Measurements from ENCODE around the gene PTPRN2.

The PTPRN2 gene

GRCh38 chr7:157585113-157585861 is 1002.3 kb downstream of the PTPRN2 start:
- FAIRE-seq: no peak
- DNase-seq (ENCODE audit: low spot score): no peak

GRCh38 chr7:157584420-157584819 is 1003.2 kb downstream of the PTPRN2 start:
- no peak for FAIRE-seq
- no peak for DNase-seq (ENCODE audit: low spot score)

DNA sequence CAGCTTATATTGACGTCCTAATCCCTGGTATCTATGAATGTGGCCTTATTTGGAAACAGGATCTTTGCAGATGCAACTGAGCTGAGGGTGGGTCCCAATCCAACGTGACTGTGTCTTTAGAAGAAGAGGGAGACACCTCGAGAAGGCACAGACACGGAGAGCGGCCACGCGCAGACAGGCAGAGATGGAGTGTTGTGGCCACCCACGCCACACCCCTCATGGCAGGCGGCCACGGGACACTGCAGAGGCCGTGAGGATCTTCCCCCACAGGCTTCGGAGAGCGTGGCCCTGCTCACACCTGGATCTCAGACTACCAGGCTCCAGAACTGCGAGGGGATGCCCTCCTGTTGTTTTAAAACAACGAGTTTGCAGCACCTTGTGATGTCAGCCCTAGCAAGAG is 1005.9 kb downstream of the PTPRN2 start:
- DNase-seq (ENCODE audit: low spot score) (no peak), FAIRE-seq (no peak)

- DNase-seq (ENCODE audit: low spot score): no peak
- no peak for FAIRE-seq
Measured at GRCh38 chr7:157580324-157580723, 1007.3 kb downstream of the PTPRN2 start.

GRCh38 chr7:157579425-157579824 is 1008.2 kb downstream of the PTPRN2 start:
- DNase-seq (ENCODE audit: low spot score) (no peak), FAIRE-seq (no peak)

GRCh38 chr7:157577796-157578339 is 1009.8 kb downstream of the PTPRN2 start:
- DNase-seq (ENCODE audit: low spot score) (no peak), FAIRE-seq (no peak)

DNA sequence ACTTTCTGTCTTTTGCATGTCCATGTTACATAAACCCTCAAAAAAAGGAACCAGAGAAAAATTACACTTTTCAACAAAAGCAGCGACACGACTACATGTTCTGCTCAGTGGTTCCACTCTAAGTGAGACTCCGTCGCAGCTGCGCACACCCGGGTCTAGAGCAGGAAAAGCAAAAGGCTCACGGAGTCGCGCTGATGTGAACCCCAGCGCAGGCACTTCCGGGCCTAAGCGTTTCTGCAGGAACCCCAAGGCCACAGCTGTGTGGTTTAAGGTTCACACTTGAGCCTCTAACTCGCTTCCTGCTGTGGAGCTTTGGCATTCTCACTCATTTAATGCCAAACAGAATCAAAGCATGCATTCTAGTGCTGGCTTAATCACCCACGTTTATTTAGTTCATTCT is 1010.6 kb downstream of the PTPRN2 start:
- no peak for FAIRE-seq
- DNase-seq (ENCODE audit: low spot score): no peak

DNA sequence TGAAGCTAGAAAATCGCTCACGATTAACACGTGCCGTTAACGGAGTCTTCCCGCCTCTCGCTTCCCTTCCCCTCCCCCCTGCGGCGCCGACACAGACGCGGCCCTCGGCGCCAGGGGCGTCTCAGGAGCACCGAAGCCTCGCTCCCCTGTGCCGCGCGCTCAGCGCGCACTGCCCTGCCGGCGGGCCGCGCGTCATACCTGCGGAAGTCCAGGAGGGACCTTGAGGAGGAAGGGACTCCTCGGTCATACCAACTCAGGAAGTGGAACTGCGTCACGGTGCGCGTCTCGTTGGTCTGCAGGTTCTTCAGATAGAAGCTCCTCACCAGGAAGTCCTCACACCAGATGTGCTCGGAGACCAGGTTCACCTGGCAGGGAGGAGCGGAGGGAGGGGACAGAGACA is 1011.2 kb downstream of the PTPRN2 start:
- DNase-seq (ENCODE audit: low spot score) (peak; percentile 54), FAIRE-seq (no peak)

DNA sequence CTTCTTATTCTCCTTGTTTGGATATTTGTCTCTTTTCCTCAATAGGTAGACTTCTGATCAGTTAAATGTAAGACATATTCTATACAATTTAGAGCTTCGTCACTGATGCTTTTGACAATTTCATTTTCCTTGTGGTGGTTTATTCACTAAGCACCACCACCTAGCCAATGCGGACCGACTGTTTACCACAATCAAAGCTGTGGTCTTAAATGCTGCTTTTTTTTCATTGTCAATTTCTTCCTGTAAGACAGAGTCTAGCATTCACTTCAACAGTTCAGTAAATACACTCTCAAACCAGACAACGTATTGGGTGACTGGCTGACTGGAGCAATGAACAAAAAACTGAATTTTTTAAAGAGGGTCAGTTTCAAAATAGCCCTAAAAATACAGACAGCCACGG is 1011.8 kb downstream of the PTPRN2 start:
- no peak for DNase-seq (ENCODE audit: low spot score)
- FAIRE-seq: no peak

GRCh38 chr7:157574914-157575586 is 1012.6 kb downstream of the PTPRN2 start:
- DNase-seq (ENCODE audit: low spot score) (no peak), FAIRE-seq (no peak)

DNA sequence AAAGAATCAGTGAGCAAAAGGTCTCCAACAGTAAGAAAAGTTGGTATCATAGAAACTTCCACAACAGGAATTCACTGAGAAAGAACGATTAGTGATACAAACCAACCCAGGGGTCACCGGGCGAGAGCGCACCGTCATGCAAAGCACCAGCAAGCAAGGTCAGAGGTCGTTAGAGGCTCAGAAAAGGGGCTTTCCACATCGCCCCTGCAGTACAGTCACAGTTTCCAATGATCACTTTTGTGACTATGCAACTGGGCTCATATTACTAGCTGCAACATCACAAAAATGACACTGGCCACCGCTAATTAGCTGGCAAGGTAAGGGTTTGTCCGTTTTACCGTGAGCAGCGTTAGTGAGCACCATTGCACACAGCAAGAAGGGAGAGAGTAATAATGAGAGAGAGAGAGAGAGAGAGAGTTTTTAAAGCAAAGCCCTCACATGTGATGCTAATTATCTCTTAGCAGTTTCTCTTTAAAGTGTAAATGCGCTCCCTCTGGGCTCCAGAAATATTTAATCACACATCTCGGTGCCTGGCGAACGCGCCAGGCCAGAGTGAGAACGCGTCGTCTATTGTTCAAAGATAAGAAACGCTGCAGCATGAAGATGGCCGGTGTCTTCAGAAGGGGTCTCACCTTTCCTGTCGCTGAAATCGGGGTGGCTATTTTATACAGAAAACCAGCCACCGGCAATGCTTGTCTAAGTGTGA is 1013.4 kb downstream of the PTPRN2 start:
- DNase-seq (ENCODE audit: low spot score) (no peak), FAIRE-seq (no peak)

DNA sequence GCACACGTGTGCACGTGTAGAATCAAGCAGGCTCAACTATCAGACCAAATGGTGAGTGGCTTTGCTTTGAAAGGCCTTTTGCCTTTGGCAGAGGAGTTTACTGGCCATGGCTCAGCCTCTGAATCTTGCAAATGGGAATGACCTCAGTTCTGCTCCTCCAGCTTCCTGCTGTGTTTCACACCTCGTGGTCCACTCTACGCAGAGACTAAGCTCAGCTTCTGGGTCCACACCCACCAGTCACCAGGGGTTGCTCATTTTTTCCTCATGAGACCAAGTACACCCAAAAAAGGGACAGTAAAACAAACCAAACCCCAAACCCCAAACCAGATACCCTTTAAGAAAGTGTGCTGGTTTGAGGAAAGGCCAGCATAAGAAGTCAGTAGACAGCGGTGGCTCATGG is 1014.4 kb downstream of the PTPRN2 start:
- DNase-seq (ENCODE audit: low spot score) (no peak), FAIRE-seq (no peak)

GRCh38 chr7:157572622-157573021 is 1015.0 kb downstream of the PTPRN2 start:
- DNase-seq (ENCODE audit: low spot score) (no peak), FAIRE-seq (no peak)

GRCh38 chr7:157570531-157571200 is 1017.0 kb downstream of the PTPRN2 start:
- peak; percentile 26 for DNase-seq (ENCODE audit: low spot score)
- FAIRE-seq: no peak

GRCh38 chr7:157569967-157570366 is 1017.7 kb downstream of the PTPRN2 start:
- no peak for DNase-seq (ENCODE audit: low spot score)
- no peak for FAIRE-seq

DNA sequence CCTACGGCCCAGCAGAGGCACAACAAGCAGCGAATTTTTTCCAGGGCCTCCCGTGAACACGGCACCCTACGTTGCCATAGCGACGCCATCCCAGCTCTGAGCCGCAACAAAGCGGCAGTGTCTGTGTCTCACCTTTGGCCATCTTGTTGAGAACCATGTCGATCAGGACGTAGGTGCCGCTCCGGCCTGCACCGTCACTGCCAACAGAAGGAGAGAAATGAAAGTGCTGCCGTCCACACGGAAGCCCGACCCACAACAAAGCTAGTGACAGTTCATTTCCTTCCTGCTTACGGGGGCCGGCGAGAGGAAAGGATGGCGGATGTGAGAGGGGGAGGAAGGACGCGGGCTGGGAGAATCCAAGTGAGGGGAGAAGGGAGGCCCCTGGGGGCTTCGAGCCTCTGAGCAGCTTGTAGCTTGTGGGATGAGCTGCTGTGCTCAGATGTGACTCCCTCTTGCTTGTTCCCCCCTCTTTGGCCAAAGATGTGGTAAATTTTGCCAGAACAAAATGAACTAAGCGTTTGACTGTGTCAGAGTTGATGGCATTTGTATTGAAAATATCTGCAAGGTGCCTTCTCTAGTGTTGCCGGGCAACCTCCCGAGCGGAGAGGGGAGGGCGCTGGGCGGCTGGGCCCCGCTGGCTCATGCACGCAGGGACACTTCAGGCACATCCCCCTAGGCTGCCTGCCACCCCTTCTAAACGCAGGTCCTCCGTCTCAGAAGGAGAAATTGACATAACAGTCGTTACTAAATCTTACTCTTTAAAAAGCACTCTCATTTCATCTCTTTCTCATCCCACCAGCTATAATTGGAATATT is 1018.6 kb downstream of the PTPRN2 start:
- FAIRE-seq (peak; percentile 13), DNase-seq (ENCODE audit: low spot score) (peak; percentile 16)

DNA sequence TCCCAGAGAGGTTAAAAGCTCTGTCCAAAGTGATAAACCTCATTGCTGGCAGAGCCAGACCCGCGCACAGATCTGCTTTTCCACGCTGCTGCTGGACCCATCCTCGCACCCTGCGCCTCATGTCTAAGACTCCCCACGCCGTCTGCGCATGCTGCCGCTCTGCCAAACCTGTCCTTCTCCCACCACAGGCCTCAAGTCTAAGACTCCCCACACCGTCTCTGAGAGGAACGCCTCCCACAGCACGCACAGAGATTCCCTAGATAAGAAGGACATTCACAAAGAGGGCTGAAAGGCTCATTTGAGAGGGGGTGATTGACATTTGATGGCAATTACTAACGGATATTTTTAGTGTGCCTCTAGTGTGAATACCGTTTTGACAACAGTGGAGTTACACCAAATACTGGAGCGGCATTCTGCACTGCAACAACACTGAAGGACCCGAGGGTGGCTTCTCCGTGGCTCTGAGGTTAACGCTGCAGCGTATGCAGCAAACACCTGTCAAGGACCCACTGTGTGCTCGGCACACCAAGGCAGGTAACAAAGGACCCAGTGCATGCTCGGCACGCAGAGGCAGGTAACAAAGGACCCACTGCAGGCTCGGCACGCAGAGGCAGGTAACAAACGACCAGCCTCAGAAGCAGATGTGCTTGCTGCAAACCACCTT is 1019.4 kb downstream of the PTPRN2 start:
- FAIRE-seq: no peak
- DNase-seq (ENCODE audit: low spot score): no peak

DNA sequence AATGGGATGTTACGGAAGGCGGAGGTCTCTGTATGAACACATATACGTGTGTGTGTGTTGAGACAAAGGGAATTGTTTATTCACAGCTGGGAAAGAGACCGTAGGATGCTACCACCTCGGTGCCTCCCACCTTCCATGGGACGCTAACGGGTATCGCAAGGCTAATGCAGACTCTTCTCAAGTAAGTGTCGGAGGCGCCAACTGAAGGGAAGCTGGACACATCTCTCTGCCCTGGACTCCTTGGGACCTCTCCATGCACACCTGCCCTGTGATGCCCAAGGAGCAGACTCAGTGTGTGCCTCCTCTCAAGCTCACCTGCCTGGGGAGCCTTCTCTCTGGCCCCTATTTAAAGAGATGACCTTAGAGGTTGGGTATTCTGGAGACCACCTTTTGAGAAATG is 1020.0 kb downstream of the PTPRN2 start:
- FAIRE-seq: no peak
- DNase-seq (ENCODE audit: low spot score): no peak

DNA sequence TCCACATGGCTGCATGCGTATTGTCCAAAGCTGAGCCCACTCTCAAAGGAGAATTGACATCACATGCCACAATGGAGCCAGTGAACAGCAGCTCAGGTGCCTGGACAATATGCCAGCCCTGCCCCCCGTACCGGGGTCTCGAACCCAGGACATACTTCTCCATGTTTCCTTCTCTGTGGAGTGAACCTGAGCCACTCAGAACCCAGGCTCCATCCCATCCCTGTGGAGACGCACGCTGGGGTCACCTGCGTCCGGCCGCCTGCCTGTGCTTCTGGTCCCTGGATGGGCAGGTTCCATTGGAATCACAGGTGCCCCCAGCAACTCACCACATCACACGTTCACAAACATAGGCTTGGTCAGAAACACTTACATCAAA is 1021.0 kb downstream of the PTPRN2 start:
- DNase-seq (ENCODE audit: low spot score) (no peak), FAIRE-seq (no peak)

- no peak for DNase-seq (ENCODE audit: low spot score)
- no peak for FAIRE-seq
Measured at GRCh38 chr7:157565981-157566630, 1021.5 kb downstream of the PTPRN2 start.
